ENCODE data around the gene UNC79. TPM values are rescaled to one million over a fixed set of nuclear protein-coding genes. Genes with fewer than 3 reads are reported as not detected.

Gene UNC79
- total and polyA plus RNA-seq, 2 donors (not counting 3 experiments of a cell fraction or from before 2014, with no cell fraction given) = not detected

- Histone ChIP-seq H3K4me2 (ENCODE audit: insufficient read depth, low read length) (no peak overlapping the region), H3K27me3 (ENCODE audit: control insufficient read depth in 2 of 2, insufficient read depth in 2 of 2, low read length in 2 of 2) (no peaks in the 10 kb centered on the region), H3K4me1 (ENCODE audit: control insufficient read depth, extremely low read depth, insufficient read depth, low read length) (no peaks in the 10 kb centered on the region), H3K9me1 (replicated peaks; ENCODE audit: control insufficient read depth, extremely low read depth, insufficient read depth, low read length) (no peaks in the 10 kb centered on the region), H3K4me3 (replicated peaks in 1 of 3; ENCODE audit: insufficient read depth in 1 of 3, low read depth in 1 of 3, low read length in 3 of 3) (no peak overlapping the region), H3K9me3 (replicated peaks; ENCODE audit: control insufficient read depth, insufficient read depth, low read length) (peaks cover 5% of the 10 kb centered on the region), H3K27ac (ENCODE audit: insufficient read depth, low read depth, low read length) (no peak overlapping the region), H3K36me3 (ENCODE audit: control insufficient read depth in 2 of 2, extremely low read depth in 1 of 2, insufficient read depth in 2 of 2, low read length in 2 of 2) (no peaks in the 10 kb centered on the region), H3K79me2 (ENCODE audit: control insufficient read depth, insufficient read depth, low read length) (no peaks in the 10 kb centered on the region), H4K20me1 (replicated peaks; ENCODE audit: control insufficient read depth, extremely low read depth, insufficient read depth, low read length) (no peaks in the 10 kb centered on the region), H2AFZ (ENCODE audit: low read depth, low read length) (no peak overlapping the region), H3K9ac (replicated peaks; ENCODE audit: extremely low read depth, insufficient read depth, low read length) (no peak overlapping the region)
- dilution Hi-C loops (cut with MboI; ENCODE audit: extremely low pct_ligation_motif_present, low sequenced_read_pairs) (no loop called here), intact Hi-C loops (cut with micrococcal nuclease) (no loop called here)
- TF ChIP-seq JUN (IDR thresholded peaks at IDR 0.05; ENCODE audit: borderline replicate concordance, insufficient read depth, insufficient read length, low read depth) (no peak), FOS (IDR thresholded peaks at IDR 0.05; ENCODE audit: borderline replicate concordance, insufficient read depth, low read length) (no peak), MYC (IDR thresholded peaks at IDR 0.05; ENCODE audit: low read depth, low read length) (no peak), EZH2 (IDR thresholded peaks at IDR 0.05; ENCODE audit: borderline replicate concordance, low read depth, low read length, severe bottlenecking) (no peak), POLR2A (IDR thresholded peaks at IDR 0.05; ENCODE audit: low read depth, low read length) (no peak), GATA2 (IDR thresholded peaks at IDR 0.05; ENCODE audit: insufficient read depth, insufficient read length, low read depth, low read length) (no peak), MAX (IDR thresholded peaks at IDR 0.05; ENCODE audit: insufficient read depth, insufficient read length) (no peak), POLR2AphosphoS5 (IDR thresholded peaks at IDR 0.05; ENCODE audit: insufficient read depth, low read depth, low read length) (no peak)
- TF ChIP-seq, protein P1, sequence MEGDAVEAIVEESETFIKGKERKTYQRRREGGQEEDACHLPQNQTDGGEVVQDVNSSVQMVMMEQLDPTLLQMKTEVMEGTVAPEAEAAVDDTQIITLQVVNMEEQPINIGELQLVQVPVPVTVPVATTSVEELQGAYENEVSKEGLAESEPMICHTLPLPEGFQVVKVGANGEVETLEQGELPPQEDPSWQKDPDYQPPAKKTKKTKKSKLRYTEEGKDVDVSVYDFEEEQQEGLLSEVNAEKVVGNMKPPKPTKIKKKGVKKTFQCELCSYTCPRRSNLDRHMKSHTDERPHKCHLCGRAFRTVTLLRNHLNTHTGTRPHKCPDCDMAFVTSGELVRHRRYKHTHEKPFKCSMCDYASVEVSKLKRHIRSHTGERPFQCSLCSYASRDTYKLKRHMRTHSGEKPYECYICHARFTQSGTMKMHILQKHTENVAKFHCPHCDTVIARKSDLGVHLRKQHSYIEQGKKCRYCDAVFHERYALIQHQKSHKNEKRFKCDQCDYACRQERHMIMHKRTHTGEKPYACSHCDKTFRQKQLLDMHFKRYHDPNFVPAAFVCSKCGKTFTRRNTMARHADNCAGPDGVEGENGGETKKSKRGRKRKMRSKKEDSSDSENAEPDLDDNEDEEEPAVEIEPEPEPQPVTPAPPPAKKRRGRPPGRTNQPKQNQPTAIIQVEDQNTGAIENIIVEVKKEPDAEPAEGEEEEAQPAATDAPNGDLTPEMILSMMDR (IDR thresholded peaks at IDR 0.05; ENCODE audit: extremely low read depth in 1 of 2, insufficient read depth in 1 of 2, low read depth in 1 of 2, low read length in 2 of 2) = no peak
- ChIA-PET CTCF (no interaction called here), POLR2A (no interaction called here)
- BruUV-seq (replicated peaks) = no TSS peak
- FAIRE-seq = no peak
- DNase-seq (ENCODE audit: low read depth, low spot score) = no peak
These were observed 286.3 kb downstream of the UNC79 start for GRCh38 chr14:93716746-93717667.

Measured in endothelial cell of umbilical vein (primary cell).